Mucosa of descending colon (tissue), 3 donors: ENCODE data around the gene PCK1. TPM values are rescaled to one million over a fixed set of nuclear protein-coding genes. Genes with fewer than 3 reads are reported as not detected.

Experiments
- ATAC-seq: fragments of 200-7000 bp; cut with Tn5 transposase; one replicate; pipeline ENCODE4 v1.9.1; 2020; ENCODE audit warnings: mild to moderate bottlenecking, moderate library complexity
- DNase-seq, 3 donors: peaks; one replicate each; pipeline ENCODE4 v3.0.0-alpha.2; 2020
- H3K36me3 ChIP-seq: fragments of 200-600 bp; one replicate; pipeline ENCODE4 v1.8.0; 2021; ENCODE audit warnings: low read depth, mild to moderate bottlenecking
- H3K4me1 ChIP-seq: fragments of 200-600 bp; one replicate; pipeline ENCODE4 v1.8.0; 2021; ENCODE audit warnings: low read depth, mild to moderate bottlenecking
- H3K4me3 ChIP-seq: fragments of 200-600 bp; one replicate; pipeline ENCODE4 v1.8.0; 2021; ENCODE audit warnings: mild to moderate bottlenecking
- H3K9me3 ChIP-seq: fragments of 200-600 bp; one replicate; pipeline ENCODE4 v1.8.0; 2021; ENCODE audit warnings: mild to moderate bottlenecking
- intact Hi-C, 2 donors: fragments of 100-400 bp; cut with DNase I in 1 of 2; cut with micrococcal nuclease in 1 of 2; formaldehyde crosslinking; loops; one replicate each; pipeline versions ENCODE4 v1.11.0 to v1.11.1; 2022; cut with DNase I, micrococcal nuclease
- total RNA-seq, 3 donors: library from RNA; stranded (reverse); fragmentation: NEBNext Ultra II Directional in 2 of 3; extraction: Animal tissue kit (Norgen Biotek cat#: 25700) in 2 of 3; gene quantifications; one replicate each; pipeline versions ENCODE4 v1.2.1 to v1.2.4, GENCODE V29; 2021 to 2023
- TF ChIP-seq, protein P1 (sequence below): fragments of 200-600 bp; IDR thresholded peaks from one replicate; pipeline ENCODE4 v1.8.0; 2022; ENCODE audit warnings: antibody characterized with exemption, mild to moderate bottlenecking
- donor health status: DM: no; HTN: no; CAD: no; lungs with moderate emphysema.
- donor health status: DM: no; HTN: no; CAD: no.
- donor health status: DM: no; HTN: yes; CAD: no.

The PCK1 gene
- total RNA-seq, 3 donors from 2014 or later: 134 to 467 (median 136) TPM

DNA sequence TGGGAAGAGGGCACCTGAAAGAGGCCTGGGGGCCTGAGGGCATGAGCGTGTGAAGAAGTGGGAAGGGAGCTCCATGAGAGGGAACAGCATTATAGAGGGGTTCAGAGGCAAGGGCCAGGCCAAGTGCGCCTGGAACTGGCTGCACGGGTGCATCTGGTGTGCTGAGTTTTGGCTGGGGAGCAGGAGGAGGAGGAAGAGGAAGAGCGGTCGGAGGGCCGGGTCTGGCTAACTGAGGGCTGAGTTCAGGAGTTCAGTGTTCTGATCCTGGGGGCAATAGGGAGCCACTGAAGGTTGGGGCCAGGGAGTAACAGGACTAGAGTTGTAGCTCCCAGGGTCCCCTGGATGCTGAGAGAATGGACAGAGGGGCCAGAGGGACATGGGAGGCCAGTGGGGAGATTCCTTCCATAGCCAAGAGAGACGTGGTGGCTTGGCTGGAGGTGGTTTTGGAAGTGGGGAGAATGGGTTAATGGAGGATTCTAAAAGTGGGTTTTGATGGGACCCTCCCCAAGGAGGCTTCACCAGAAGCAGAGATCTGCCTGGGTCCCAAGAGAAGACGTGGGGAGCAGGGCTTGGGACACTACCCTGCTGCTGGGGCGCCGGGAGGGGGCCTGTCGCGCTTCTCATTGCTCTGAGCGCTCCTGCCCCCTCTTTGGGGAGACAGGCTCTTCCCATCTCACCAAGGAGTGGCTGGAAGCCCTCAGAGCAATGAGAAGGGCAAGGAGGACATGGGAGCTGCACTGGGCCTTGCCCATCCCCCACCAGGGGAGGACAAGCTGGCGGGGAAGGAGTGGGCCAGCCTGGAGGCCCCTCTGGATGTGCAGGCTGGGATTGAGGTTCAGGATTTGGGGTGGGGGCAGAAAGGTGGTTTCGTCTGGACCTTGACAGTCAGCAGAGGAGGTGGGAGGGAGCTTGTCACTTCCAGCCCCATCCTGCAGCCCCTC is 30.6 kb downstream of the PCK1 start:
- Histone ChIP-seq H3K9me3 (no peaks in the 10 kb centered on the region), H3K4me1 (peaks cover 25% of the 10 kb centered on the region), H3K4me3 (no peak overlapping the region), H3K36me3 (no peaks in the 10 kb centered on the region)
- intact Hi-C loops: loop anchor here (1.0 to 10.0 kb wide), 3 partner anchors 77 to 613 kb away; no protein-coding TSS in a partner anchor
- no peak for ATAC-seq
- DNase-seq: peak in 2 of 3 donors; percentile 29 to 41
- TF ChIP-seq, protein P1, sequence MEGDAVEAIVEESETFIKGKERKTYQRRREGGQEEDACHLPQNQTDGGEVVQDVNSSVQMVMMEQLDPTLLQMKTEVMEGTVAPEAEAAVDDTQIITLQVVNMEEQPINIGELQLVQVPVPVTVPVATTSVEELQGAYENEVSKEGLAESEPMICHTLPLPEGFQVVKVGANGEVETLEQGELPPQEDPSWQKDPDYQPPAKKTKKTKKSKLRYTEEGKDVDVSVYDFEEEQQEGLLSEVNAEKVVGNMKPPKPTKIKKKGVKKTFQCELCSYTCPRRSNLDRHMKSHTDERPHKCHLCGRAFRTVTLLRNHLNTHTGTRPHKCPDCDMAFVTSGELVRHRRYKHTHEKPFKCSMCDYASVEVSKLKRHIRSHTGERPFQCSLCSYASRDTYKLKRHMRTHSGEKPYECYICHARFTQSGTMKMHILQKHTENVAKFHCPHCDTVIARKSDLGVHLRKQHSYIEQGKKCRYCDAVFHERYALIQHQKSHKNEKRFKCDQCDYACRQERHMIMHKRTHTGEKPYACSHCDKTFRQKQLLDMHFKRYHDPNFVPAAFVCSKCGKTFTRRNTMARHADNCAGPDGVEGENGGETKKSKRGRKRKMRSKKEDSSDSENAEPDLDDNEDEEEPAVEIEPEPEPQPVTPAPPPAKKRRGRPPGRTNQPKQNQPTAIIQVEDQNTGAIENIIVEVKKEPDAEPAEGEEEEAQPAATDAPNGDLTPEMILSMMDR: no peak

GRCh38 chr20:57592263-57593092 is 31.6 kb downstream of the PCK1 start:
- intact Hi-C loops: loop anchor here (1.0 to 10.0 kb wide), 3 partner anchors 78 to 612 kb away; no protein-coding TSS in a partner anchor
- Histone ChIP-seq H3K36me3 (no peaks in the 10 kb centered on the region), H3K4me1 (peaks cover 33% of the 10 kb centered on the region), H3K9me3 (no peaks in the 10 kb centered on the region), H3K4me3 (no peak overlapping the region)
- DNase-seq (peak in 2 of 3 donors; percentile 48 to 51), ATAC-seq (no peak)
- TF ChIP-seq, protein P1: no peak

- peak; percentile 77 to 86 (median 83) for DNase-seq
- no peak overlapping the region for H3K4me3 ChIP-seq
- TF ChIP-seq, protein P1: no peak
- H3K9me3 ChIP-seq: no peaks in the 10 kb centered on the region
- peak; percentile 43 for ATAC-seq
- intact Hi-C loops: loop anchor here (10.0 kb wide), 2 partner anchors 219 to 611 kb away; no protein-coding TSS in a partner anchor
- H3K36me3 ChIP-seq: no peaks in the 10 kb centered on the region
- H3K4me1 ChIP-seq: peaks cover 33% of the 10 kb centered on the region
Measured at GRCh38 chr20:57593134-57593886, 32.4 kb downstream of the PCK1 start.

DNA sequence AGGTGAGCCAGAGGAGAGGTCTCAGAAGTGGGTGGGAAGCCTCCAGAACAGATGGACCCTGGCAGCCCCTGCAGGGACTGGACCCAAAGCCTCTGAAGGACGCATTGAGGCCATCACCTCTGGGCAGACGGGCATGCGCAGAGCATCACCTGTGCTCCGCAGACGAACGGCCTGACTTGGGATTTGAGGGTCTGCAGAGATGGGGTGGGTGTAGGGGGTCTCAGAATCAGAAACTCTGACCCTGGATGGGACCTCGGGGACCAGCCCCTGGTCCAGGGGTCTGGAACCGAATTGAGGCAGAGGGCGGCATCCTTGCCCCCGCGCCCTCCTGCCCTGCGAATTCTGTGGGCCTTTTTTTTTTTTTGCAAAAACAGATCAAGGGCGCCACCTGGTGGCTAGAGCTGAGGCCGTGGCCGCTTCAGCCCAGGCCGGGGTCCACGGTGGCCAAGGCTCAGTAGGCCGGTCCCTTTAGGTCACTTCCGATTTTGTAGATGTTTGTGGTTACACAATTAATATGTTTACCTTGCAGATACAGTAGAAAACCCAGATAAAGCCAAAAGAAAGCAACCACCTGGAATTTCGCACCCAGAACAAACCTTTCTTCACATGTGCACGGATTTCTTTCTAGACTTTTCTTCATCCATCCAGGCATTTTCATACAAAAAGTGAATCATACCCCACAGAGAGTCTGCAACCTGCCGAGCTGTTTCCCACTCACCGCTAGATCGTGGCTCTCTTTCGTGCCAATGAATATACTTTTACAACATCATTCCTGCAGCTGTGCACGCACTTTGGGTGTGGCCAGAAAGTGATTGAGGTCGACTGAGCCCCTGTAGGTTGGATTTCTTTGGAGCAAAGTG is 33.4 kb downstream of the PCK1 start:
- TF ChIP-seq, protein P1: peak; percentile 75
- Histone ChIP-seq H3K9me3 (no peaks in the 10 kb centered on the region), H3K4me3 (no peak overlapping the region), H3K4me1 (peaks cover 30% of the 10 kb centered on the region), H3K36me3 (no peaks in the 10 kb centered on the region)
- ATAC-seq (peak; percentile 38), DNase-seq (peak; percentile 59 to 78 (median 74))
- intact Hi-C loops: loop anchor here (2.0 to 10.0 kb wide), 3 partner anchors 80 to 610 kb away; no protein-coding TSS in a partner anchor
